PFSK-1 (cell line): Measurements from ENCODE around the gene LYSET.

Experiments used
- FOXP2 ChIP-seq: optimal IDR thresholded peaks from 2 replicates; pipeline ENCODE3; 2011; ENCODE audit warnings: borderline replicate concordance, control low read depth, inconsistent platforms; ENCODE audit not compliant: insufficient read depth; ENCODE audit errors: extremely low read length, extremely low read depth
- POLR2AphosphoS5 ChIP-seq: IDR thresholded peaks from 2 replicates; pipeline ENCODE4 v1.6.1; 2012; ENCODE audit warnings: low read depth, mild to moderate bottlenecking, control low read depth, low read length, moderate library complexity
- SIN3A ChIP-seq: IDR thresholded peaks from 2 replicates; pipeline ENCODE4 v1.6.1; 2012; ENCODE audit warnings: mild to moderate bottlenecking, low read length, moderate library complexity, borderline replicate concordance; ENCODE audit not compliant: insufficient read depth
- TAF1 ChIP-seq: IDR thresholded peaks from 2 replicates; pipeline ENCODE4 v1.6.1; 2012; ENCODE audit warnings: low read length, control low read depth, borderline replicate concordance; ENCODE audit not compliant: insufficient read depth
- TF ChIP-seq, protein P1 (sequence below), 2 experiments: IDR thresholded peaks; 2 replicates each; pipeline versions ENCODE4 v1.6.1 to v1.8.0; 2011 to 2012; ENCODE audit warnings: low read depth in 2 of 2, low read length in 2 of 2, control low read depth in 1 of 2, inconsistent platforms in 1 of 2, mild to moderate bottlenecking in 1 of 2, moderate library complexity in 1 of 2; ENCODE audit not compliant: insufficient read depth in 1 of 2

The LYSET gene

DNA sequence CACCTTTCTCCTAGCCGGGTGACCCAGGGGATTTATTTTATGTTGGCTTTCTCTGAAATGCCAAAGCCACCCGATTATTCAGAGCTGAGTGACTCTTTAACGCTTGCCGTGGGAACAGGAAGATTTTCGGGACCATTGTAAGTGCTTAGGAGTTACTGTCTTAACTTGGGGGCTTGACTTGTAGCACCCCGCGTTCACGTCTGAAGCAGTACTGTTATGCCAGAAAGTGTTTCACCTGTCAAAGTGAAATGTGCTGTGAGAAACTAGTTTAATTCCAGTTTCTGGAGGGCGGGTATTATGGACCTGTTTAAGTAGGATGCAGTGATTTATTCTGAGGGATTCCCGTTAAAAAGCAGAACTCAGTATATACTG is 218 bp downstream of the LYSET start:
- TF ChIP-seq, protein P1, sequence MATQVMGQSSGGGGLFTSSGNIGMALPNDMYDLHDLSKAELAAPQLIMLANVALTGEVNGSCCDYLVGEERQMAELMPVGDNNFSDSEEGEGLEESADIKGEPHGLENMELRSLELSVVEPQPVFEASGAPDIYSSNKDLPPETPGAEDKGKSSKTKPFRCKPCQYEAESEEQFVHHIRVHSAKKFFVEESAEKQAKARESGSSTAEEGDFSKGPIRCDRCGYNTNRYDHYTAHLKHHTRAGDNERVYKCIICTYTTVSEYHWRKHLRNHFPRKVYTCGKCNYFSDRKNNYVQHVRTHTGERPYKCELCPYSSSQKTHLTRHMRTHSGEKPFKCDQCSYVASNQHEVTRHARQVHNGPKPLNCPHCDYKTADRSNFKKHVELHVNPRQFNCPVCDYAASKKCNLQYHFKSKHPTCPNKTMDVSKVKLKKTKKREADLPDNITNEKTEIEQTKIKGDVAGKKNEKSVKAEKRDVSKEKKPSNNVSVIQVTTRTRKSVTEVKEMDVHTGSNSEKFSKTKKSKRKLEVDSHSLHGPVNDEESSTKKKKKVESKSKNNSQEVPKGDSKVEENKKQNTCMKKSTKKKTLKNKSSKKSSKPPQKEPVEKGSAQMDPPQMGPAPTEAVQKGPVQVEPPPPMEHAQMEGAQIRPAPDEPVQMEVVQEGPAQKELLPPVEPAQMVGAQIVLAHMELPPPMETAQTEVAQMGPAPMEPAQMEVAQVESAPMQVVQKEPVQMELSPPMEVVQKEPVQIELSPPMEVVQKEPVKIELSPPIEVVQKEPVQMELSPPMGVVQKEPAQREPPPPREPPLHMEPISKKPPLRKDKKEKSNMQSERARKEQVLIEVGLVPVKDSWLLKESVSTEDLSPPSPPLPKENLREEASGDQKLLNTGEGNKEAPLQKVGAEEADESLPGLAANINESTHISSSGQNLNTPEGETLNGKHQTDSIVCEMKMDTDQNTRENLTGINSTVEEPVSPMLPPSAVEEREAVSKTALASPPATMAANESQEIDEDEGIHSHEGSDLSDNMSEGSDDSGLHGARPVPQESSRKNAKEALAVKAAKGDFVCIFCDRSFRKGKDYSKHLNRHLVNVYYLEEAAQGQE (IDR thresholded peaks at IDR 0.05; ENCODE audit: insufficient read depth in 1 of 2, low read depth in 2 of 2, low read length in 2 of 2), result no peak
- no peak for TF ChIP-seq SIN3A
- no peak for TF ChIP-seq TAF1
- TF ChIP-seq FOXP2, result no peak

DNA sequence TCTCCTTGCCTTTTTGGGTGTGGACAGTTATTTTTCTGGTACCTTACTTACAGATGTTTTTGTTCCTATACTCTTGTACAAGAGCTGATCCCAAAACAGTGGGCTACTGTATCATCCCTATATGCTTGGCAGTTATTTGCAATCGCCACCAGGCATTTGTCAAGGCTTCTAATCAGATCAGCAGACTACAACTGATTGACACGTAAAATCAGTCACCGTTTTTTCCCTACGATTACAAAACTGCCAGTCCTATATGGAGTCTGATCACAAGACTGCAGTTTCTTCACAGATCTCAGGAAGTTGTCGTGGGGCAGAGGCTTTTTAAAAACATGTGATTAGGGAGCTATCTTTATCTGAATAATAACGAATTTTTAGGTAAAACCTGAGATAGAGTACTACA is 1.3 kb downstream of the LYSET start:
- TF ChIP-seq POLR2AphosphoS5 (no peak), TAF1 (no peak), SIN3A (no peak), FOXP2 (no peak)
- TF ChIP-seq, protein P1 (IDR thresholded peaks at IDR 0.05; ENCODE audit: insufficient read depth in 1 of 2, low read depth in 2 of 2, low read length in 2 of 2), result no peak

DNA sequence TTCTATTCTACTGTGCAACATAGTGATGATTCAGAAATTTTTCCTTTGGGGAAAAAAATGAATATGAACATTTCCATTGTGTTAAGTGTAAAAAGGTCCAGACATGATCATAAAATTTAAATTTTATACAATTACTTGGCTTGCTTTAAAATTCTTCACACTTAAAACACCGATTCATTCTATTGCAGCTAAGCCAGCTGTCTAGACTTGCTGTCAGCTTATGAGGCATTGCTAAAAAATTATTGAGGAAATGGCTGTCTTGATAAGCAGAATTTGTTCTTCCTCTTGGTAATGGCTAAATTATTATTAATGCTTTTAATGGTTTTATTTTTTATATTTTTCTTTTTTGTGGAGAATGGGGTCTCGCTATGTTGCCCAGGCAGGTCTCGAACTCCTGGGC is 1.8 kb downstream of the LYSET start:
- no peak for TF ChIP-seq FOXP2
- no peak for TF ChIP-seq TAF1
- no peak for TF ChIP-seq SIN3A
- TF ChIP-seq, protein P1 (IDR thresholded peaks at IDR 0.05; ENCODE audit: insufficient read depth in 1 of 2, low read depth in 2 of 2, low read length in 2 of 2), result no peak

DNA sequence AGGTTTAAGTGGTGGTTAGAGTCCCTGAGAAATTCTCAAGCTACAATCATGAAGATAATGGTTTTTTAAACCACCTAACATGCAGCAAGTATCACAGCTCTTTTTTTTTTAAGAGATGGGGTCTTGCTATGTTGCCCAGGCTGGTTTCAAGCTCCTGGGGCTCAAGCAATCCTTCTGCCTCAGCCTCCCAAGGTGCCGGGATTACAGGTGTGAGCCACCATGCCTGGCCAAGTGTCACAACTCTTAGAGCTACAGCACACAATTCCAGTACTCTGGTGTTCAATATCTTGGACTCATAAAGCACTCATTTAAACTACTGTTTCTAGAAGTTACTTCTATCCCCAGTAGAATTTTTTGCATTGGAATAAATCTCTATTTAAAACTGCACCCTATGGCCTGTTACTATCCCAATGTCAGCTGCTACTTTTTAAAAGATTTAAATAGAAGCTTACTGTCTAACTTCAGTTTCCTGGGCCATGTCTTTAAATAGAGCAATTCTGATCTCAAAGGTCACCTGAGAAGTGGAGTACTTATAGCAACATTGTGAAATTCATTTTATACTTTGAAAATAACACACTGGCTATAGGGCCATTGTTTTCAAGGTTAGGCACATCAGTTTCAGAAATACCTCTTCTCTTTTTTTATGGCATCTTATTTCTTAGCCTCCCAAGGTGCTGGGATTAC is 10.3 kb downstream of the LYSET start:
- TF ChIP-seq, protein P1 (IDR thresholded peaks at IDR 0.05; ENCODE audit: insufficient read depth in 1 of 2, low read depth in 2 of 2, low read length in 2 of 2), result no peak

DNA sequence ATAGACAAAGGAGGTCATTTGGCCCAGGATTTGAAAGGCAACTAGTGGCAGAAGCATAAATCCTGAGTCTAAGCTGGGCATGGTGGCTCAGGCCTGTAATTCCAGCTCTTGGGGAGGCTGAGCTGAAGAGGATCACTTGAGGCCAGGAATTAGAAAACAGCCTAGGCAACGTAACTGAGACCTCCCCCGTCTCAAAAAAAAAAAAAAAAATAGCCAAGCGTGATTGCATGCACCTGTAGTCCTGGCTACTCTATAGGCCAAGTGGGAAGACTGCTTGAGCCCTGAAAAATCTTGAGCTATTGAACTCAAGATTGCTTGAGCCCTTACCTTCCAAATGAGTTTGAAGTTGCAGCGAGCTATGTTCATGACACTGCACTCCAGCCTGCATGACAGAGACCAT is 13.9 kb downstream of the LYSET start:
- TF ChIP-seq SIN3A (no peak), POLR2AphosphoS5 (no peak), FOXP2 (no peak), TAF1 (no peak)
- TF ChIP-seq, protein P1 (IDR thresholded peaks at IDR 0.05; ENCODE audit: insufficient read depth in 1 of 2, low read depth in 2 of 2, low read length in 2 of 2), result no peak
